GM18907 (cell line): ENCODE measurements around the gene PCNX3.

ENCODE experiments used
- ATAC-seq: cut with Tn5 transposase; IDR thresholded peaks from one replicate; pipeline ENCODE4 v1.9.1; 2021; ENCODE audit warnings: mild to moderate bottlenecking, moderate library complexity; ENCODE audit not compliant: unreplicated experiment

PCNX3 gene

GRCh38 chr11:65615229-65615949 is at the start of gene PCNX3:
TSS of gene PCNX3 (plus strand) at chr11:65615776. CDS start at chr11:65616312, 536 bp downstream.
- peak; percentile 77 for ATAC-seq

GRCh38 chr11:65569164-65569972 is 46.2 kb upstream of the PCNX3 start:
- ATAC-seq: peak; percentile 5

- peak; percentile 66 for ATAC-seq
Observed at GRCh38 chr11:65569973-65570918, 45.3 kb upstream of the PCNX3 start, which contains the start of gene ZNRD2. TSS of gene ZNRD2 (plus strand) at chr11:65570477. CDS start at chr11:65570492, 15 bp downstream.

- no peak for ATAC-seq
Observed at GRCh38 chr11:65571420-65571819, 44.2 kb upstream of the PCNX3 start.

DNA sequence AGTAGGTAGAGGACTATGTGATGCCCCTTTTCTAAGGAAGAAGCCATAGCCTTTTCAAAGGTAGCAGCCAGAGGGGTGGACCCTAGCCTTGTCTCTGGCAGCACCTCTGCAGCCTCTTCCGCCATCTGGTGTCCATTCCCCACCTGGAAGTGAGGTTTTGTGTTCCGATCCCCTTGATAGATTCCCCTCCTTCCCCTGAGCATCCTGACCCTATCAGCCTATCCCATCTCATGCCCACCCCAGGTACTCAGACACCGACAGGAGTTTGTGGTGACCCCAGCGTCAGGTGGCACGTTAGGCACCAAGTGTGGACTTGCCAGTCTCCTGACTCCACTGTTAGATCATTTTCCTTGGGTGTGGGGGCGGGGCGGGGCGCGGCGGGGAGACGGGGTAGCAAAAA is 43.6 kb upstream of the PCNX3 start:
- no peak for ATAC-seq

DNA sequence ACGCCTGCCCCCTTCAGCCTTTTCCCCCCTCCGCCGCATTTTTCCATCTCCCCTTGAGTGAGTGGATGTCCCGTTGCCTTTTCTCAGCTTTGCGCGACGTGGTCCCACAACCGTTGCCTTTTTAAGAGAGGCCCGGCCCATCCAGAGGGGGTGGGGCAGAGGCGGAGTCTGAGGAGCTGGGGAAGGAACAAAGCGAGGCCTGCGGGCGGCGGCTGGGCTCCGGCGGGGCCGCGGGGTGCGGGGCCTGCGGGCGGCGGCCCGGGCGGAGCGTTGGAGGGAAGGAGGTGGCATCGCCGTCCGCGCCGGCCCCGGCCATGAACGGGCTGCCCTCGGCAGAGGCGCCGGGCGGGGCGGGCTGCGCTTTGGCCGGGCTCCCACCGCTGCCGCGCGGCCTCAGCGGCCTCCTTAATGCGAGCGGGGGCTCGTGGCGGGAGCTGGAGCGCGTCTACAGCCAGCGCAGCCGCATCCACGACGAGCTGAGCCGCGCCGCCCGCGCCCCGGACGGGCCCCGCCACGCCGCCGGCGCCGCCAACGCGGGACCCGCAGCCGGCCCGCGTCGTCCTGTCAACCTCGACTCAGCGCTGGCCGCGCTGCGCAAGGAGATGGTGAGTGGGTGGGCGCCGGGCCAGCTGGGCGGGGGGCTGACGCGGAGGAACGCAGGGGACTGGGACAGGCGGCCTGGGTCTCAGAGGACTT is 43.1 kb upstream of the PCNX3 start, which contains the start of gene FAM89B:
FAM89B (plus strand) TSS at position 183 of the 696 bp plus-strand sequence; CDS start at position 315, 132 bp downstream.
- ATAC-seq: no peak

DNA sequence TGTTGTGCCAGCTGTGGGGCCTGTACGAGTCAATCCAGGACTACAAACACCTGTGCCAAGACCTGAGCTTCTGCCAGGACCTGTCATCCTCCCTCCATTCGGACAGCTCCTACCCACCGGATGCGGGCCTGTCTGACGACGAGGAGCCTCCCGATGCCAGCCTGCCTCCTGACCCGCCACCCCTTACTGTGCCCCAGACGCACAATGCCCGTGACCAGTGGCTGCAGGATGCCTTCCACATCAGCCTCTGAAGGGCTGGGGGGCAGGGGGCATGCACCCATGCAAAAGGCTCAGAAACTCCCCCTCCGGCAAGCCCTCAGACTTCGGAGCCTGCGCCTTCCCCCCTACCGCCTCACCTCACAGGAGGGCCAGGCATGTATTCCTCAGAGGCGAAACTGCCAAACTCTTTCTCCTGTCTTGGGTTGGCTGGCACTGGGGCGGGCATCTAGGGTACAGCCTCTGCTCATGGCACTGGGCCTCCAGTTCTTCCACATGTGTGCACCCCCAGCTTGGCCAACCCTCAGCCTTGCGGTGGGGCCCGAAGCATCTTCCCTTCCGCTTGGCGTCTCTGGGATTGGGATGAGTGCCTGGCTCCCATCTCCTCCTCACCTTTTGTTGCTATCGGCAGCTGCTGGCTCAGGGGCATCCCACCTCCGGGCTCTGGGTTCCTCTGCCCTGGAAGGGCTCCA is 42.0 kb upstream of the PCNX3 start:
- ATAC-seq: peak; percentile 0

DNA sequence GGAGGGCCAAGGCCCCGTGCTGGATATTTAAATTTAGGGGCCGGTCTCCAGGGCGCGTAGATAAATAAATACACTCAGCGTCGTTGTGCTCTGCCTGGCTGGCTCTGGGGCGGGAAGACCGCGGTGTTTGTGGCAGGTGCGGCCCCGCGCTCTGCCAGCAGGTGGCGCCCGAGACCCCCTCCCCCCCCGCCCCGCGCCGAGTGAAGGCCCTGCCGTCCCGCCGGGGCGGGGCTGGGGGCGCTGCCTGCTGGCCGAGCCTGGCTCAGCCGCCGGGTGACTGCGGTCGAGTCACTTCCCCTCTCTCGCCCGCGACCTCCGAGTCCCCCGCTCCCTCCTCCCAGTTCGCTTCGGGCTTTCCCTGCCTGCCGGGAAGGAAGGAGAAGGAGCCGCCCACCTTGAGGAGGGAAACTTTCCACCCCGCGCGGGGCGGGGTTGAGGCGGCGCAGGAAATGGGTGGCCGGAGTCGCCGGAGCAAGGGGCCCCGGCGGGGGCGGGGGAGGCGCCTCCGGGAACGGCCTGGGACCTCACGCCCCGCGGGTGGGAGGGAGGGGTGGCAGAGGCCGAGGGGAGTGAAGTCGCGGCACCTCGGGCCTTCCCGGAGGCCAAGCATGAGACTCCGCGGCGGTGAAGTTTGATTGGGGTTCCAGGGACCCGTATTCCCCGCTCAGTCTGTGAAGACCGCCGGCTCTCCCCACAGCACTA is 41.3 kb upstream of the PCNX3 start:
- peak; percentile 34 for ATAC-seq

DNA sequence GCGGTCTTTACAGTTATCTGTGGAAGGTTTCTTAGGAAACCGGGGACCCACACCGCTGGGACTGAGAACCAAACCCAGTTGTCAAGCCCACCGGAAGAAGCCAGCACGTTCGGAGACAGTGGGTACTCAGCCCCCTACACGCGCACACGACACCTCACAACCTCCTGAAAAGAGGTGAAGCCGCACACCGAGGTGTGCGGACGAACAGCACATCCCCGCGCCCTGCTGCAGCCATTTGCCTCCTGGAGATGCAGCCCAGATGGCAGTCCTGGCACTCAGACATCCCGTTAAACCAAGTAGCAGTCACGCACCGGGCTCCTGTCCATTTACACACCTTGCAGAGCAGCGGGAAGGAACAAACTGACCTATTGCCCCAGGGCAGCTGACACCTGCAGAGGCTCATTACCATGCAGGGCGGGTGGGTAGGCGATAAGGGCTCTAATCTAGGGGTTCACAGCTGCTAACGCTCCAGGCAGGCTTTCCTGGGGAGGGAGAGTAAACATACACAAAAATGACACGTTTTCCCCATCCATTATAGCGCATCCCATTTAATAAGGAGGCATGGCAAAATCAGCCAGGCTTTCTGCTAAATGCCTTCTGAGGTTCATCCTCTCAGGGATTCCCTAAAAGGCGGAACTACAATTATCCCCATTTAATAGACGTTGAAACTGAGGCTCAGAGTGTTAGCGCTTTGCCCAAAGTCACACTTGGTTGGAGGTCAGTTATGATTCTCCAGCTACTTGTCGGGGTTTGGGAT is 40.6 kb upstream of the PCNX3 start:
- ATAC-seq: no peak

DNA sequence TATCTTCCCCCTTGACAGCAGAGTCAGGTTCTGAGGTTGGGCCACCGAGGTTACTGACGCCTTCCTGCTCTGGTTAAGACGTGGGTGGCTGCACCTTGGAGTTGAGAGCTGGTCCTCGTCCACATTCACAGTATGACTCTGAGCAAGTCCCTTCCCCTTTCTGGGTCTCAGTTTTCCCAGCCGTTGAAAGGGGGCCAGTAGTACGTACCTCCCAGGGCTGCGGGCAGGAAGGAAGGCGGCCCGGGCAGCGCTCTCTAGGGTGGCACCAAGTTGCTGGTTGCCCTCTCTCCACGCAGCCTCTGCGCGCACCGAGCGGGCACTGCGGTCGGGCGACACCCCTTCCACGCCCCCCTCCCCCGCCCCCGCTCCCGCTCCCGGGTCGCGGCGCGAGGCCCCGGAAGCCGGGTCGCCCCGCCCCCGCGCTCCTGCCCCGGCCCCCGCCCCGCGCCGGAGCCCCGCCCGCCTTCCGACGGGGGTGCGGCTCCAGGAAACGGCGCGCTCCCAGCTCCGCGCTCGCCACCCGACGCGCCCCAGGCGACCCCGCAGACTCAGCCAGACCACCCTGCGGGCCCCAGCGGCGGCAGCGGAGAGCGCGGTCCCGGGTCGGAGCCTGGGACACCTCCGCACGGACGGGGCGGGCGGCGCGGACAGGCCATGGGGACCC is 39.9 kb upstream of the PCNX3 start, which contains the start of gene EHBP1L1:
EHBP1L1 (plus strand) TSS at position 486 of the 664 bp plus-strand sequence. CDS start 250 bp downstream, outside the sequence.
- peak; percentile 12 for ATAC-seq

DNA sequence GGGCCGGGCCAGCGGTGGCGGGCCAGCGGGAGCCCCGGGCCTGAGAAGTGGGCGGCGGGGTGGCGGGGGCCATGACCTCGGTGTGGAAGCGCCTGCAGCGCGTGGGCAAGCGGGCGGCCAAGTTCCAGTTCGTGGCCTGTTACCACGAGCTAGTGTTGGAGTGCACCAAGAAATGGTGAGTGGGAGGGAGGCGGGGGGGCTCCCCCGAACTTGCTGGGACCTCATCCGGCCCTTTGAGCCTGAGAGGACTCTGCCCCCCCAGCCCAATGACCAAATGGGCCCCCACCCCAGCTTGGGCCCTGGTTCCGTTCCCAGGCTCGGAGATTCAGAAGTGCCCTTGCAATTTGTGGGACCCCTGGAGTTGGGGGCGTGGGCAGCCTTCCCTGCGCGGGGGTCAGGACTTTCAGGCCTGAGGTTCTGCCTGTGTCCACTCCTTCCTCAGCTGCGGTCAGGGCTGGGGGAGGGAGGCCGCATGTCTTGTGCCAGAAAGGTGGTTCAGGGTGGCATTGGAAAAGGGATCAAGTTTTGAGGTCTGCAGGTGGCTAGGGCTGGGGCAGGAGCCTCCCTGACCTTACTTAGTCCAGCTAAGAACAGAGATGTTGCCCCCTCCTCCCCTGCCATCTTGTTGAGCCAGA is 39.2 kb upstream of the PCNX3 start:
- ATAC-seq: no peak

GRCh38 chr11:65576867-65577755 is 38.5 kb upstream of the PCNX3 start:
- no peak for ATAC-seq

- no peak for ATAC-seq
Observed at GRCh38 chr11:65577756-65578109, 37.8 kb upstream of the PCNX3 start.

DNA sequence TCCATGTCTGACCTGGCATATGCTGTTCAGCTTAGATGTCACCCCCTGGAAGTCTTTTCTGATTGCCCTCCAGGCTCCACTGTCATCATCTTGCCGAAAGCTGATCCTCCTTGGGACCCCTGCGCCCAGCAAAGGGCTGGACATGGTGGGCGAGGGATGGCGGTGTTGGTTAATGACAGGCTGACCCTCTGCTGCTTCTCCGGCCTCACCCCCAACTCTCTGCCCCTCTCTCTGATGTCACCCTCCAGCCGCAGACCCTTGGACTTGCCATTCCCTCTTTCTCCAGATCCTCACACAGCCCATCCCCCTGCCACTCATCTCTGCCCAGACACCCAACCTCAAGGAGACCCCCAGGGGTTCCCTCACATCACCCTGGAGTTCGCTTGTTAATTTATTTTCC is 37.4 kb upstream of the PCNX3 start:
- no peak for ATAC-seq

- no peak for ATAC-seq
Observed at GRCh38 chr11:65578667-65579066, 36.9 kb upstream of the PCNX3 start.

DNA sequence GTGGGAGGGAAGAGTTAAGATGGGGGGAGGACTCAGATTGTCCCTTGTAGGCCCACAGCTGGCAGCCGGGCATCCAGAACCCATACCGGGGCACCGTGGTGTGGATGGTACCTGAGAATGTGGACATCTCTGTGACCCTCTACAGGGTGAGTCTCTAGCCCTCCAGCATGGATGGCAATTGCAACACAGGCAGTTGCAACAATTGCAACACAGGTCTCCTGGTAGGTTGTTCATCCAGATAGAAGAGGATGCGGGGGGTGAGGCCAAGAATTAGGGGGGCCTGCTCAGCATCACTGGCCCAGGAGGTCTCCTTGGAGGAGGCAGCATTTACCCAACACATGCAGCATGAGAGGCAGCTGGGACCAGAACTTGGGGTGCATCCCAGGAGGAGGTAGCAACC is 36.3 kb upstream of the PCNX3 start:
- ATAC-seq: no peak
